CD4-positive, alpha-beta T cell treated with Interleukin-15 for 1 hour (primary cell): ENCODE measurements around the gene NOS2.

Source experiments
- DNase-seq: peaks from one replicate; pipeline ENCODE4 v3.0.0-alpha.2; 2020

The NOS2 gene

GRCh38 chr17:27818401-27819105 lies 18.2 kb upstream of the NOS2 start:
- DNase-seq: no peak

- DNase-seq: no peak
Observed at GRCh38 chr17:27817731-27818130, 17.4 kb upstream of the NOS2 start.

- DNase-seq: no peak
Observed at GRCh38 chr17:27816946-27817345, 16.6 kb upstream of the NOS2 start.

GRCh38 chr17:27811961-27812360 lies 11.6 kb upstream of the NOS2 start:
- no peak for DNase-seq

- no peak for DNase-seq
Observed at GRCh38 chr17:27810902-27811557, 10.7 kb upstream of the NOS2 start.

GRCh38 chr17:27810211-27810901 lies 10.0 kb upstream of the NOS2 start:
- no peak for DNase-seq

- no peak for DNase-seq
Observed at GRCh38 chr17:27809555-27809954, 9.2 kb upstream of the NOS2 start.

- DNase-seq: no peak
Observed at GRCh38 chr17:27808628-27809027, 8.3 kb upstream of the NOS2 start.

GRCh38 chr17:27807567-27808470 lies 7.5 kb upstream of the NOS2 start:
- DNase-seq: peak; percentile 61

- DNase-seq: peak; percentile 81
Observed at GRCh38 chr17:27805520-27806146, 5.3 kb upstream of the NOS2 start.

- no peak for DNase-seq
Observed at GRCh38 chr17:27804113-27804512, 3.8 kb upstream of the NOS2 start.

- no peak for DNase-seq
Observed at GRCh38 chr17:27802962-27803680, 2.8 kb upstream of the NOS2 start.

GRCh38 chr17:27802033-27802432 lies 1.7 kb upstream of the NOS2 start:
- DNase-seq: no peak

GRCh38 chr17:27798376-27798775 lies 2.0 kb downstream of the NOS2 start:
- DNase-seq: no peak

- DNase-seq: no peak
Observed at GRCh38 chr17:27797390-27798091, 2.8 kb downstream of the NOS2 start.

- DNase-seq: no peak
Observed at GRCh38 chr17:27793906-27794569, 6.3 kb downstream of the NOS2 start.

GRCh38 chr17:27793168-27793905 lies 7.0 kb downstream of the NOS2 start:
- no peak for DNase-seq

GRCh38 chr17:27792095-27792494 lies 8.2 kb downstream of the NOS2 start:
- DNase-seq: no peak

- DNase-seq: no peak
Observed at GRCh38 chr17:27788919-27789318, 11.4 kb downstream of the NOS2 start.
